Measurements from ENCODE around the gene MIEF2. TPM values are rescaled to one million over a fixed set of nuclear protein-coding genes. Genes with fewer than 3 reads are reported as not detected.

The MIEF2 gene
- polyA plus RNA-seq, 1 donor from 2014 or later, result 74.9 TPM

DNA sequence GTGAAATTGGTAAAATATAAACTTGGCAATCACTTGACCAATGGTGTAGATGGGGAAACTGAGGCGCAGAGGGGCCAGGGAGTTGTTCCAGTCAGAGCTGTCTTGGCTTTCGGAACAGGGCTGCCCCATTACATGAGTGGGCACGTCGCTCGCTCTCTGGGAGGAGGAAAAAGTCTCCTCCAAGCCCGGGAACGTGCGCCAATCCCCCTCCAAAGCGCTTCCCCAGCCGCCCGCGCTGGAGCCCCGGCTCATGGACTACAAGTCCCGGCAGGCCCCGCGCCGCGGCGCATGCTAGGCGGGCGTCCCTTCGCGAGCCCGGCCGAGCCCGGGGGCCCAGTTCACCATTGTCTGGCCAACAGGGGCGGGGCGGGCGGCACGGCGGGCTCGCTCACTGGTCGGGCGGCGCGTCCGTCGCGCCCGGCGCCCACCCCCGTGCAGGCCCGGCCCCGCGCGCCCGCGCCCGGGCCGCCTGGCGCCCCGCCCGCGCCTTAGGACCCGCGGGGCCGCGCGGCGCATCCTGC, 35.3 kb upstream of the MIEF2 start, which contains the start of gene LLGL1:
LLGL1 (plus strand) TSS at position 515 of the 521 bp plus-strand sequence. CDS start 48 bp downstream, outside the sequence.
- TF ChIP-seq MXI1 (conservative IDR thresholded peaks at IDR 0.05; ENCODE audit: poor library complexity, severe bottlenecking) (peak; percentile 53), POLR2AphosphoS5 (IDR thresholded peaks at IDR 0.05) (no peak)
- H3K9me3 ChIP-seq (ENCODE audit: low read length), result no peaks in the 10 kb centered on the region

DNA sequence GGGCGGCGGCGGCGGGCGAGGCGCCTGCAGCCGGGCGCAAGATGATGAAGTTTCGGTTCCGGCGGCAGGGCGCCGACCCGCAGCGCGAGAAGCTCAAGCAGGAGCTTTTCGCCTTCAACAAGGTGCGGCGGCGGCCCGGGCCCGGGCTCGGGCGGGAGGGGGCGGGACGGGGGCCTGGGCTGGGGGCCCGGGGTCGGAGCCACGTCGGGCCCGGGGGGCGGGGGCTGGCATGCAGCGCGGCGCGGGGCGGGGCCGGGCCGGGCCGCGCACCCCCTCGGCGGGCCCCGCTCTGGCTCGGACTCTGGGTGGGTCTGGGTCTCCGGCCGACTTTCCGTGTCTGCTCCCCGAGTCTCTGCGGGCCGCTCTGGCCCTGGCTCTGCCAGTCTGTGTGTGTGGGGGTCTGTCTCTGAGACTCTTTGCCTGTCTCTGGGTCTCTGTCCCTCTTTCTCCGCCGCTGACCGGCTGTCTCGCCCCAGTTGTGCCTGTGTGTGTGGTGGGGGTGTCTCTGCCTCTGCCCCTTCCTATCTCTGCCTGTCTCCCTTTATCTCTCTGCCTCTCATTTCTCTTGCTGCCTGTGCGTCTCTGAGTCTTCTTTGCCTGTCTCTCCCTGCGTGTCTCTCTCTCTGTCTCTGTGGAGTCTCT, 34.7 kb upstream of the MIEF2 start:
- H3K27me3 ChIP-seq (ENCODE audit: insufficient read depth, low read depth, low read length), result no peaks in the 10 kb centered on the region
- H4K20me1 ChIP-seq (ENCODE audit: insufficient read depth), result no peaks in the 10 kb centered on the region
- H3K4me3 ChIP-seq (ENCODE audit: low read length), result peak overlapping the region; percentile 88
- peak overlapping the region; percentile 24 for H3K27ac ChIP-seq (ENCODE audit: low read length)
- no peaks in the 10 kb centered on the region for H3K36me3 ChIP-seq (ENCODE audit: insufficient read depth, low read length)
- TF ChIP-seq SMC3 (conservative IDR thresholded peaks at IDR 0.05; ENCODE audit: poor library complexity) (no peak), MXI1 (conservative IDR thresholded peaks at IDR 0.05; ENCODE audit: poor library complexity, severe bottlenecking) (no peak), TAF1 (IDR thresholded peaks at IDR 0.05; ENCODE audit: low read depth) (no peak), RAD21 (conservative IDR thresholded peaks at IDR 0.05) (no peak)
- TF ChIP-seq, protein P1, sequence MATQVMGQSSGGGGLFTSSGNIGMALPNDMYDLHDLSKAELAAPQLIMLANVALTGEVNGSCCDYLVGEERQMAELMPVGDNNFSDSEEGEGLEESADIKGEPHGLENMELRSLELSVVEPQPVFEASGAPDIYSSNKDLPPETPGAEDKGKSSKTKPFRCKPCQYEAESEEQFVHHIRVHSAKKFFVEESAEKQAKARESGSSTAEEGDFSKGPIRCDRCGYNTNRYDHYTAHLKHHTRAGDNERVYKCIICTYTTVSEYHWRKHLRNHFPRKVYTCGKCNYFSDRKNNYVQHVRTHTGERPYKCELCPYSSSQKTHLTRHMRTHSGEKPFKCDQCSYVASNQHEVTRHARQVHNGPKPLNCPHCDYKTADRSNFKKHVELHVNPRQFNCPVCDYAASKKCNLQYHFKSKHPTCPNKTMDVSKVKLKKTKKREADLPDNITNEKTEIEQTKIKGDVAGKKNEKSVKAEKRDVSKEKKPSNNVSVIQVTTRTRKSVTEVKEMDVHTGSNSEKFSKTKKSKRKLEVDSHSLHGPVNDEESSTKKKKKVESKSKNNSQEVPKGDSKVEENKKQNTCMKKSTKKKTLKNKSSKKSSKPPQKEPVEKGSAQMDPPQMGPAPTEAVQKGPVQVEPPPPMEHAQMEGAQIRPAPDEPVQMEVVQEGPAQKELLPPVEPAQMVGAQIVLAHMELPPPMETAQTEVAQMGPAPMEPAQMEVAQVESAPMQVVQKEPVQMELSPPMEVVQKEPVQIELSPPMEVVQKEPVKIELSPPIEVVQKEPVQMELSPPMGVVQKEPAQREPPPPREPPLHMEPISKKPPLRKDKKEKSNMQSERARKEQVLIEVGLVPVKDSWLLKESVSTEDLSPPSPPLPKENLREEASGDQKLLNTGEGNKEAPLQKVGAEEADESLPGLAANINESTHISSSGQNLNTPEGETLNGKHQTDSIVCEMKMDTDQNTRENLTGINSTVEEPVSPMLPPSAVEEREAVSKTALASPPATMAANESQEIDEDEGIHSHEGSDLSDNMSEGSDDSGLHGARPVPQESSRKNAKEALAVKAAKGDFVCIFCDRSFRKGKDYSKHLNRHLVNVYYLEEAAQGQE (IDR thresholded peaks at IDR 0.05; ENCODE audit: borderline replicate concordance), result no peak
- H3K9me2 ChIP-seq (ENCODE audit: insufficient read depth, low read length), result no peaks in the 10 kb centered on the region
- H2AFZ ChIP-seq (ENCODE audit: low read depth, low read length), result peak overlapping the region; percentile 49
- peak overlapping the region; percentile 81 for H3K9ac ChIP-seq (ENCODE audit: low read length)
- peaks cover 3% of the 10 kb centered on the region for H3F3A ChIP-seq (ENCODE audit: insufficient read depth, low read length, poor library complexity, severe bottlenecking)
- H3K4me2 ChIP-seq (ENCODE audit: low read length), result peak overlapping the region; percentile 99
- H3K79me2 ChIP-seq (replicated peaks; ENCODE audit: insufficient read depth, low read length), result peaks cover 47% of the 10 kb centered on the region
- H3K9me3 ChIP-seq (ENCODE audit: low read length), result no peaks in the 10 kb centered on the region

More for the DNA sequence above, 35.3 kb upstream of the MIEF2 start, which contains the start of gene LLGL1:
- Histone ChIP-seq H3K36me3 (ENCODE audit: insufficient read depth, low read length) (no peaks in the 10 kb centered on the region), H3K27me3 (ENCODE audit: insufficient read depth, low read depth, low read length) (no peaks in the 10 kb centered on the region), H3K9me2 (ENCODE audit: insufficient read depth, low read length) (no peaks in the 10 kb centered on the region), H4K20me1 (ENCODE audit: insufficient read depth) (no peaks in the 10 kb centered on the region), H3K9ac (ENCODE audit: low read length) (peak within 1 kb of the TSS; percentile 81), H3K27ac (ENCODE audit: low read length) (peak within 1 kb of the TSS; percentile 24), H2AFZ (ENCODE audit: low read depth, low read length) (peak within 1 kb of the TSS; percentile 49), H3K4me3 (ENCODE audit: low read length) (peak within 1 kb of the TSS; percentile 88), H3K4me2 (ENCODE audit: low read length) (peak within 1 kb of the TSS; percentile 99), H3F3A (ENCODE audit: insufficient read depth, low read length, poor library complexity, severe bottlenecking) (peaks cover 3% of the 10 kb centered on the region), H3K79me2 (replicated peaks; ENCODE audit: insufficient read depth, low read length) (peaks cover 42% of the 10 kb centered on the region)

DNA sequence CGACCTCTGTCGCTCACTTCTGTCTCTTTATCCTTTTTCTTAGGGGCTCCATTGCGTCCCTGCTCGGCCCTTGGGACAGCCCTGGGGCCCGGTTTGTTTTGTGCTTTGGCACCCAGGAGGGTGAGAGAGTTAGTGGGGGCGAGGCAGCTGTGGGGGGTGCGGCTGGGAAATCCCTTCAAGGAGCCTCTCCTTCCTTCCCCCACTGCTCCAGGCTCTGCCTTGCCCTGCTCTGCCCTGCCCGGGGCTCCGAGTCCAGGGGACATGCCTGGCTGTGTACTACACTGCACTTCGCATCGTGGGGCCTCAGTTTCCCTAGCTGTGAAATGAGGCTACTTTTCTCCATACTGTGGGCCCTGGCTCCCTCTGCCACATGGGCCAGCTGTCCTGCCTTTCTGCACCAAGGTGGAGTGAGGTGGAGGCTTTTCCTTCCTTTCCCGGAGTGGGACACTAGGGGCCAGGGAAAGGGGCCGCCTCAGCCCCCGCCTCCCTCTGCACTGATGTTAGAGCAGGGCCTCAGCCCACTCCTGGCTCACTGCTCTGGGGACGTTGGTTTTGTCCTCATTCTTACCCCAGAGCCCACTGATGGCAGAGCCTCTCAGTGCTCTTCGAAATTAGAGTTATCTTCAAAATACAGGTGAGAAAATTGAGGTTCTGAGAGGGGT, 34.0 kb upstream of the MIEF2 start:
- H2AFZ ChIP-seq (ENCODE audit: low read depth, low read length), result peak overlapping the region; percentile 49
- no peaks in the 10 kb centered on the region for H3K36me3 ChIP-seq (ENCODE audit: insufficient read depth, low read length)
- peaks cover 51% of the 10 kb centered on the region for H3K79me2 ChIP-seq (replicated peaks; ENCODE audit: insufficient read depth, low read length)
- no peaks in the 10 kb centered on the region for H3K9me2 ChIP-seq (ENCODE audit: insufficient read depth, low read length)
- peak overlapping the region; percentile 81 for H3K9ac ChIP-seq (ENCODE audit: low read length)
- no peak for TF ChIP-seq RAD21 (conservative IDR thresholded peaks at IDR 0.05)
- TF ChIP-seq, protein P1 (IDR thresholded peaks at IDR 0.05; ENCODE audit: borderline replicate concordance), result no peak
- TF ChIP-seq, protein P2, sequence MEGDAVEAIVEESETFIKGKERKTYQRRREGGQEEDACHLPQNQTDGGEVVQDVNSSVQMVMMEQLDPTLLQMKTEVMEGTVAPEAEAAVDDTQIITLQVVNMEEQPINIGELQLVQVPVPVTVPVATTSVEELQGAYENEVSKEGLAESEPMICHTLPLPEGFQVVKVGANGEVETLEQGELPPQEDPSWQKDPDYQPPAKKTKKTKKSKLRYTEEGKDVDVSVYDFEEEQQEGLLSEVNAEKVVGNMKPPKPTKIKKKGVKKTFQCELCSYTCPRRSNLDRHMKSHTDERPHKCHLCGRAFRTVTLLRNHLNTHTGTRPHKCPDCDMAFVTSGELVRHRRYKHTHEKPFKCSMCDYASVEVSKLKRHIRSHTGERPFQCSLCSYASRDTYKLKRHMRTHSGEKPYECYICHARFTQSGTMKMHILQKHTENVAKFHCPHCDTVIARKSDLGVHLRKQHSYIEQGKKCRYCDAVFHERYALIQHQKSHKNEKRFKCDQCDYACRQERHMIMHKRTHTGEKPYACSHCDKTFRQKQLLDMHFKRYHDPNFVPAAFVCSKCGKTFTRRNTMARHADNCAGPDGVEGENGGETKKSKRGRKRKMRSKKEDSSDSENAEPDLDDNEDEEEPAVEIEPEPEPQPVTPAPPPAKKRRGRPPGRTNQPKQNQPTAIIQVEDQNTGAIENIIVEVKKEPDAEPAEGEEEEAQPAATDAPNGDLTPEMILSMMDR (IDR thresholded peaks at IDR 0.05; ENCODE audit: poor library complexity, severe bottlenecking), result no peak
- TF ChIP-seq EP300 (conservative IDR thresholded peaks at IDR 0.05; ENCODE audit: poor library complexity, severe bottlenecking), result no peak
- no peak for TF ChIP-seq POLR2AphosphoS5 (IDR thresholded peaks at IDR 0.05)
- no peaks in the 10 kb centered on the region for H4K20me1 ChIP-seq (ENCODE audit: insufficient read depth)
- H3K4me3 ChIP-seq (ENCODE audit: low read length), result peak overlapping the region; percentile 88
- H3K9me3 ChIP-seq (ENCODE audit: low read length), result no peaks in the 10 kb centered on the region
- no peaks in the 10 kb centered on the region for H3K27me3 ChIP-seq (ENCODE audit: insufficient read depth, low read depth, low read length)
- H3F3A ChIP-seq (ENCODE audit: insufficient read depth, low read length, poor library complexity, severe bottlenecking), result peaks cover 3% of the 10 kb centered on the region
- peak overlapping the region; percentile 99 for H3K4me2 ChIP-seq (ENCODE audit: low read length)
- H3K27ac ChIP-seq (ENCODE audit: low read length), result peak overlapping the region; percentile 24
